Prostate gland (tissue), 2 donors: Measurements from ENCODE around the gene EVC2.

Source experiments
- CTCF ChIP-seq, 4 experiments: fragments of 200-600 bp in 2 of 4; fragments of 450-650 bp in 2 of 4; sonication (generic) in 2 of 4; IDR thresholded peaks; 1 replicate in 3 of 4; 2 replicates in 1 of 4; pipeline ENCODE4 v1.5.1; 2016 to 2019; ENCODE audit warnings: antibody characterized with exemption in 4 of 4, mild to moderate bottlenecking in 2 of 4, moderate library complexity in 2 of 4
- POLR2A ChIP-seq: fragments of 450-650 bp; IDR thresholded peaks from one replicate; pipeline ENCODE4 v1.6.1; 2016; ENCODE audit warnings: antibody characterized with exemption, mild to moderate bottlenecking
- POLR2AphosphoS5 ChIP-seq: sonication (generic); formaldehyde crosslinking; IDR thresholded peaks from one replicate; pipeline ENCODE4 v1.6.1; 2017; ENCODE audit warnings: antibody characterized with exemption

GRCh38 chr4:5635826-5636195 lies 72.5 kb downstream of the EVC2 start:
- TF ChIP-seq CTCF (IDR thresholded peaks at IDR 0.05) = no peak
- TF ChIP-seq POLR2A = no peak
- no peak for TF ChIP-seq POLR2AphosphoS5
